Panc1 (cell line): ENCODE results near the gene LPP. TPM values are rescaled to one million over a fixed set of nuclear protein-coding genes. Genes with fewer than 3 reads are reported as not detected.

Source experiments
- ATAC-seq: fragments of 200-7000 bp; cut with Tn5 transposase; 2 replicates; pipeline ENCODE4 v1.9.1; 2020; ENCODE audit warnings: mild to moderate bottlenecking, moderate library complexity
- BruUV-seq: library from RNA; stranded (reverse); fragments of 400-500 nt; replicated peaks from 2 replicates; lab custom pipeline; 2021; lab: Mats Ljungman, UMichigan
- CTCF ChIA-PET: fragments of 300-600 bp; sonication (Branson Sonifier 250); formaldehyde crosslinking; loops from one replicate; lab custom pipeline; 2022; ENCODE audit warnings: antibody characterized with exemption; lab: Charles Lee
- POLR2A ChIA-PET: fragments of 300-600 bp; sonication (Branson Sonifier 250); formaldehyde crosslinking; loops from one replicate; lab custom pipeline; 2022; ENCODE audit warnings: antibody characterized with exemption; lab: Charles Lee
- DNase-seq: peaks from one replicate; pipeline ENCODE4 v3.0.0-alpha.2; 2010; ENCODE audit warnings: low read depth, low spot score
- H3K27ac ChIP-seq: 2 replicates; pipeline ENCODE4 v1.5.1; 2011; ENCODE audit warnings: mild to moderate bottlenecking, low read length, inconsistent platforms
- H3K27me3 ChIP-seq: fragments of 200-500 bp; sonication (Bioruptor generic); 2 replicates; pipeline ENCODE4 v1.6.0; 2014; ENCODE audit warnings: low read length, inconsistent platforms; ENCODE audit not compliant: control insufficient read depth, insufficient read depth
- H3K36me3 ChIP-seq: fragments of 200-500 bp; sonication (Bioruptor generic); 2 replicates; pipeline ENCODE4 v1.5.1; 2014; ENCODE audit warnings: inconsistent platforms, mild to moderate bottlenecking, low read length, moderate library complexity; ENCODE audit not compliant: control insufficient read depth, insufficient read depth
- H3K4me1 ChIP-seq: 2 replicates; pipeline ENCODE4 v1.5.1; 2011; ENCODE audit warnings: inconsistent platforms, mild to moderate bottlenecking, low read length, moderate library complexity; ENCODE audit not compliant: control insufficient read depth, insufficient read depth
- H3K4me3 ChIP-seq, 2 experiments: 2 replicates each; pipeline ENCODE4 v1.5.1; 2011 to 2012; ENCODE audit warnings: low read depth in 2 of 2, low read length in 2 of 2, mild to moderate bottlenecking in 2 of 2, inconsistent platforms in 1 of 2, moderate library complexity in 1 of 2
- H3K9me3 ChIP-seq: fragments of 200-500 bp; sonication (Bioruptor generic); 2 replicates; pipeline ENCODE4 v1.5.1; 2014; ENCODE audit warnings: low read depth, mild to moderate bottlenecking, inconsistent platforms, low read length, moderate library complexity; ENCODE audit not compliant: control insufficient read depth, insufficient read depth
- CTCF ChIP-seq: fragments of 450-650 bp; IDR thresholded peaks from 2 replicates; pipeline ENCODE4 v1.5.1; 2017; ENCODE audit warnings: mild to moderate bottlenecking
- POLR2AphosphoS5 ChIP-seq: IDR thresholded peaks from 2 replicates; pipeline ENCODE4 v1.6.1; 2012; ENCODE audit warnings: mild to moderate bottlenecking, low read depth, low read length, moderate library complexity
- REST ChIP-seq, 2 experiments: IDR thresholded peaks; 2 replicates each; pipeline ENCODE4 v1.6.1; 2011 to 2012; ENCODE audit warnings: low read depth in 2 of 2, control low read depth in 1 of 2, low read length in 1 of 2, mild to moderate bottlenecking in 1 of 2, moderate library complexity in 1 of 2; ENCODE audit not compliant: insufficient read depth in 1 of 2
- SIN3A ChIP-seq: IDR thresholded peaks from 2 replicates; pipeline ENCODE4 v1.6.1; 2012; ENCODE audit warnings: low read depth, mild to moderate bottlenecking, low read length, moderate library complexity, borderline replicate concordance; ENCODE audit not compliant: insufficient read depth
- TCF7L2 ChIP-seq: IDR thresholded peaks from 2 replicates; pipeline ENCODE4 v1.6.1; 2011; ENCODE audit warnings: mild to moderate bottlenecking, low read depth, low read length, inconsistent platforms
- in situ Hi-C: cut with HindIII; loops from 2 replicates; pipeline ENCODE4 v1.10.0; 2016; ENCODE audit warnings: low sequenced_read_pairs, low pct_unique_long_range_greater_than_20kb
- intact Hi-C: fragments of 100-400 bp; cut with micrococcal nuclease; formaldehyde crosslinking; loops from one replicate; pipeline ENCODE4 v1.10.0; 2022; ENCODE audit not compliant: unreplicated experiment
- total RNA-seq: library from RNA; stranded (reverse); gene quantifications from one replicate; pipeline ENCODE4 v1.2.1, GENCODE V29; 2021; ENCODE audit not compliant: unreplicated experiment

The LPP gene
- total RNA-seq, 1 experiment from 2014 or later, result 90.0 TPM

GRCh38 chr3:188385295-188385694 lies 231.3 kb downstream of the LPP start:
- ATAC-seq (no peak), DNase-seq (no peak)
- CTCF ChIA-PET, result no interaction called here
- in situ Hi-C loops, result no loop called here
- no TSS peak for BruUV-seq
- H3K27ac ChIP-seq, result no peak overlapping the region
- H3K4me3 ChIP-seq, result no peak overlapping the region
- intact Hi-C loops, result no loop called here
- H3K36me3 ChIP-seq, result no peaks in the 10 kb centered on the region
- TF ChIP-seq POLR2AphosphoS5, result no peak
- no peak for TF ChIP-seq TCF7L2
- no peak for TF ChIP-seq REST (IDR thresholded peaks at IDR 0.05; ENCODE audit: insufficient read depth in 1 of 2, low read depth in 2 of 2, low read length in 1 of 2)
- TF ChIP-seq CTCF, result no peak
- no peak for TF ChIP-seq SIN3A
- H3K9me3 ChIP-seq, result no peaks in the 10 kb centered on the region
- no peaks in the 10 kb centered on the region for H3K27me3 ChIP-seq
- H3K4me1 ChIP-seq, result no peaks in the 10 kb centered on the region
- POLR2A ChIA-PET, result interaction anchor here (0.7 kb wide), 1 partner anchor 70 kb away, joined by 3 read pairs; no protein-coding TSS in a partner anchor

DNA sequence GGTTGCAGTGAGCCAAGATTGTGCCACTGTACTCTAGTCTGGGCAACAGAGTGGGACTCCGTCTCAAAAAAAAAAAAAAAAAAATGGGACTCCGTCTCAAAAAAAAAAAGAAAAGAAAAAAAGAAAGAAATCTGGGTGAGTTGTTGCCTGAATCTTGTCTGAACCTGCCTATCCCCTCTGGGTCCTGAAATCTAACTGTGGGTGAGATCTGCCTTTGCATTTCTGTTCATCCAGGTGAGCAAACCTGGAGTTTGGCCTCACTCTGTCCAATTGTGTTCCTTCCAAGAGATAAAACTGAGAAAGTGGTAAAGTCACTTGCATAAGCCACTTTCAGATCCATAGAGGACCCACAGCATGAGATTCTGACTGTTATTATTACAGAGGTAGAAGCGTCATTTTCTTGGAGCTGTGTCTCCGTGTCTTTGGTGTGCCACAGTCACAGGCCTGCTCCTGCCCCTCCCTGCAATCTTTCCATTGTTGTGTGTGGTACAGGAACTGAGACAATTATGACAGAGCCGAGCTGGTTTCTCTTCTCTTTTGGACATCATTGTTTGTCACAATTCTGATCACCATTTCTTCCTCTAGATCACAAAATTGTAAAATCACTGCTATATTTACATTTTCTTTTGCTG lies 235.9 kb downstream of the LPP start:
- H3K36me3 ChIP-seq, result no peaks in the 10 kb centered on the region
- no peak overlapping the region for H3K27ac ChIP-seq
- ATAC-seq (no peak), DNase-seq (no peak)
- H3K9me3 ChIP-seq, result no peaks in the 10 kb centered on the region
- POLR2A ChIA-PET, result no interaction called here
- no peaks in the 10 kb centered on the region for H3K4me1 ChIP-seq
- CTCF ChIA-PET, result no interaction called here
- no peak for TF ChIP-seq TCF7L2
- TF ChIP-seq SIN3A, result no peak
- TF ChIP-seq POLR2AphosphoS5, result no peak
- no peak for TF ChIP-seq REST (IDR thresholded peaks at IDR 0.05; ENCODE audit: insufficient read depth in 1 of 2, low read depth in 2 of 2, low read length in 1 of 2)
- no peak for TF ChIP-seq CTCF
- no TSS peak for BruUV-seq
- intact Hi-C loops (no loop called here), in situ Hi-C loops (no loop called here)
- no peak overlapping the region for H3K4me3 ChIP-seq
- no peaks in the 10 kb centered on the region for H3K27me3 ChIP-seq
